ENCODE data around the gene NTPCR. TPM values are rescaled to one million over a fixed set of nuclear protein-coding genes. Genes with fewer than 3 reads are reported as not detected.
"Not testable (repeated sequence)": the region's sequence is repeated elsewhere in the genome, so short reads cannot be mapped to it uniquely, and the experiment has no call there.

NTPCR gene
- total RNA-seq, 6 experiments from 2014 or later, result 15.9 to 28.2 (median 19.7) TPM

- Histone ChIP-seq H3K27ac (no peak overlapping the region), H3K36me3 (no peaks in the 10 kb centered on the region), H3K4me1 (no peaks in the 10 kb centered on the region), H3K27me3 (no peaks in the 10 kb centered on the region), H3K9me3 (no peaks in the 10 kb centered on the region), H3K4me3 (no peak overlapping the region)
- WGBS (ENCODE audit: insufficient coverage, low coverage, low lambda C conversion rate, missing lambda C conversion rate), result 94% methylated on average over 2 of the region's 16 CpGs
- no peak for DNase-seq
- intact Hi-C loops (cut with DNase I), result no loop called here
- no peak for TF ChIP-seq CTCF (IDR thresholded peaks at IDR 0.05)
- TF ChIP-seq POLR2A (IDR thresholded peaks at IDR 0.05), result no peak
- ATAC-seq, result no peak
Measured at GRCh38 chr1:232999956-233000625, 49.7 kb downstream of the NTPCR start.

GRCh38 chr1:233003638-233004037 lies 53.2 kb downstream of the NTPCR start:
- H3K9me3 ChIP-seq; H3K27me3 ChIP-seq; H3K4me1 ChIP-seq; H3K36me3 ChIP-seq; intact Hi-C loops (cut with DNase I); H3K27ac ChIP-seq; ATAC-seq; H3K4me3 ChIP-seq; DNase-seq: not testable (repeated sequence)
- whole genome bisulfite sequencing (ENCODE audit: insufficient coverage, low coverage, low lambda C conversion rate, missing lambda C conversion rate), result 86% methylated on average over 5 of the region's 5 CpGs

- TF ChIP-seq POLR2A (IDR thresholded peaks at IDR 0.05), result no peak
- no peak for TF ChIP-seq CTCF (IDR thresholded peaks at IDR 0.05)
- intact Hi-C loops (cut with DNase I), result no loop called here
- Histone ChIP-seq H3K4me3 (no peak overlapping the region), H3K9me3 (no peaks in the 10 kb centered on the region), H3K36me3 (no peaks in the 10 kb centered on the region), H3K4me1 (no peaks in the 10 kb centered on the region), H3K27ac (no peak overlapping the region), H3K27me3 (no peaks in the 10 kb centered on the region)
- WGBS (ENCODE audit: insufficient coverage, low coverage, low lambda C conversion rate, missing lambda C conversion rate), result 74% methylated on average over 7 of the region's 9 CpGs
- no peak for ATAC-seq
- DNase-seq, result no peak
Measured at GRCh38 chr1:233004451-233004850, 54.0 kb downstream of the NTPCR start.

- H3K27me3 ChIP-seq, result no peaks in the 10 kb centered on the region
- no peaks in the 10 kb centered on the region for H3K36me3 ChIP-seq
- ATAC-seq (no peak), DNase-seq (no peak)
- TF ChIP-seq POLR2A (IDR thresholded peaks at IDR 0.05) (no peak), CTCF (IDR thresholded peaks at IDR 0.05) (no peak)
- no peaks in the 10 kb centered on the region for H3K9me3 ChIP-seq
- intact Hi-C loops (cut with DNase I), result no loop called here
- no peak overlapping the region for H3K4me3 ChIP-seq
- H3K27ac ChIP-seq, result no peak overlapping the region
- WGBS (ENCODE audit: insufficient coverage, low coverage, low lambda C conversion rate, missing lambda C conversion rate), result 67% methylated on average over 5 of the region's 5 CpGs
- H3K4me1 ChIP-seq, result no peaks in the 10 kb centered on the region
Measured at GRCh38 chr1:233005156-233005555, 54.7 kb downstream of the NTPCR start.

- no peak for ATAC-seq
Measured at GRCh38 chr1:233005703-233006102, 55.3 kb downstream of the NTPCR start.

More at GRCh38 chr1:233005703-233006102, 55.3 kb downstream of the NTPCR start:
- TF ChIP-seq POLR2A (IDR thresholded peaks at IDR 0.05) (no peak), CTCF (IDR thresholded peaks at IDR 0.05) (no peak)
- Histone ChIP-seq H3K27me3 (no peaks in the 10 kb centered on the region), H3K36me3 (no peaks in the 10 kb centered on the region), H3K4me3 (no peak overlapping the region), H3K27ac (no peak overlapping the region), H3K9me3 (no peaks in the 10 kb centered on the region), H3K4me1 (no peaks in the 10 kb centered on the region)
- DNase-seq, result no peak
- 82% methylated on average over 8 of the region's 8 CpGs for WGBS (ENCODE audit: insufficient coverage, low coverage, low lambda C conversion rate, missing lambda C conversion rate)
- intact Hi-C loops (cut with DNase I), result no loop called here
